ENCODE results near the gene PRDM13. TPM values are rescaled to one million over a fixed set of nuclear protein-coding genes. Genes with fewer than 3 reads are reported as not detected.

The PRDM13 gene
- total and polyA plus RNA-seq, 2 of the 13 experiments (the other 11 are each of a cell fraction or from before 2014, with no cell fraction given) = not detected

DNA sequence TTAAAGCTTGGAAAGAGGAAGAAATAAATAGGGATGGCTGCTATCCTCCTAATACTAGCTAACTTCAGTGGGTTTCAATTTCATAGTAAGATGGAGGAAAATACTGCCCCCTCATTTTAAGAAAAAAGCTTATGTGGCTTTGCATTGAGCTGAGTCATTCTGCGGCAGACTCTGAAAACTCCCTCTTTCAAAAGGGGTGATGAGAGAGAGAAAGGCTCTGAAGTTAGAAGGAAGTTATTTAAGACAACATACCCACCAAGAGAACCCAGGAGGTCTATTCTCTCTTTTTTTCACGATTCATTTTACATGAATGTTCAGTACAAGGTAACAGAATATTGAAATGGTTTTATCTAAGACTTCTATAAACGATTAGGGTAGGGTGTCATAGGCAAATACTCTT, 4.5 kb downstream of the PRDM13 start:
- CTCF ChIA-PET (ENCODE audit: low intra/inter-chr PET ratio, low total read pairs) = no interaction called here
- no peak for DNase-seq (ENCODE audit: low spot score)
- H3K36me3 ChIP-seq (replicated peaks in 1 of 2; ENCODE audit: control insufficient read depth in 1 of 2, insufficient read depth in 2 of 2, low read length in 2 of 2) = no peaks in the 10 kb centered on the region
- H3K27me3 ChIP-seq (ENCODE audit: control insufficient read depth in 1 of 2, insufficient read depth in 2 of 2, low read length in 2 of 2) = peaks cover 8 to 46% of the 10 kb centered on the region in 2 experiments; a peak in 4 of 5 replicates
- no peak for ATAC-seq
- no peaks in the 10 kb centered on the region for H3K9me3 ChIP-seq (ENCODE audit: low read length)
- no peak overlapping the region for H2AFZ ChIP-seq (ENCODE audit: low read length)
- H3K4me1 ChIP-seq (ENCODE audit: insufficient read depth, low read length) = peaks cover 6% of the 10 kb centered on the region; the same call in 1 of the 2 replicates
- no peak overlapping the region for H3K9ac ChIP-seq (ENCODE audit: insufficient read depth, low read depth, low read length)
- no peaks in the 10 kb centered on the region for H3K79me2 ChIP-seq (ENCODE audit: insufficient read depth, low read length)
- no peak for FAIRE-seq
- in situ Hi-C loops (cut with HindIII; ENCODE audit: extremely low pct_ligation_motif_present, low pct_unique_long_range_greater_than_20kb) = no loop called here
- no peak overlapping the region for H3K4me3 ChIP-seq (replicated peaks in 1 of 3; ENCODE audit: insufficient read depth in 1 of 3, low read depth in 2 of 3, low read length in 3 of 3)
- 0% methylated on average over 3 of the region's 3 CpGs for WGBS (ENCODE audit: low lambda C conversion rate)
- no peaks in the 10 kb centered on the region for H4K20me1 ChIP-seq (ENCODE audit: insufficient read depth, low read length)
- TF ChIP-seq NCOA2 (CRISPR knock-in tag; IDR thresholded peaks at IDR 0.05) (no peak), GPN1 (CRISPR knock-in tag; IDR thresholded peaks at IDR 0.05; ENCODE audit: borderline replicate concordance) (no peak), ZSCAN25 (CRISPR knock-in tag; IDR thresholded peaks at IDR 0.05) (no peak), CC2D1A (CRISPR knock-in tag; IDR thresholded peaks at IDR 0.05) (no peak), ISX (CRISPR knock-in tag; conservative IDR thresholded peaks at IDR 0.05) (no peak), ZFP36 (IDR thresholded peaks at IDR 0.05; ENCODE audit: borderline replicate concordance, low read depth, low read length, partially characterized antibody) (no peak)
- TF ChIP-seq, protein P1, sequence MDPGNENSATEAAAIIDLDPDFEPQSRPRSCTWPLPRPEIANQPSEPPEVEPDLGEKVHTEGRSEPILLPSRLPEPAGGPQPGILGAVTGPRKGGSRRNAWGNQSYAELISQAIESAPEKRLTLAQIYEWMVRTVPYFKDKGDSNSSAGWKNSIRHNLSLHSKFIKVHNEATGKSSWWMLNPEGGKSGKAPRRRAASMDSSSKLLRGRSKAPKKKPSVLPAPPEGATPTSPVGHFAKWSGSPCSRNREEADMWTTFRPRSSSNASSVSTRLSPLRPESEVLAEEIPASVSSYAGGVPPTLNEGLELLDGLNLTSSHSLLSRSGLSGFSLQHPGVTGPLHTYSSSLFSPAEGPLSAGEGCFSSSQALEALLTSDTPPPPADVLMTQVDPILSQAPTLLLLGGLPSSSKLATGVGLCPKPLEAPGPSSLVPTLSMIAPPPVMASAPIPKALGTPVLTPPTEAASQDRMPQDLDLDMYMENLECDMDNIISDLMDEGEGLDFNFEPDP (CRISPR knock-in tag; conservative IDR thresholded peaks at IDR 0.05) = no peak
- POLR2A ChIA-PET = no interaction called here
- intact Hi-C loops (cut with micrococcal nuclease; ENCODE audit: unreplicated experiment) = no loop called here
- no peak overlapping the region for H3K27ac ChIP-seq (ENCODE audit: extremely low read length, insufficient read depth, low read length)
- H3K4me2 ChIP-seq (ENCODE audit: low read depth, low read length) = no peak overlapping the region
- no TSS peak for BruUV-seq (replicated peaks)

Data from HepG2 (cell line).